ENCODE data around the gene PIM1.
A peak's percentile ranks its signal among the peaks of the same experiment; 100 is the strongest.

The PIM1 gene

DNA sequence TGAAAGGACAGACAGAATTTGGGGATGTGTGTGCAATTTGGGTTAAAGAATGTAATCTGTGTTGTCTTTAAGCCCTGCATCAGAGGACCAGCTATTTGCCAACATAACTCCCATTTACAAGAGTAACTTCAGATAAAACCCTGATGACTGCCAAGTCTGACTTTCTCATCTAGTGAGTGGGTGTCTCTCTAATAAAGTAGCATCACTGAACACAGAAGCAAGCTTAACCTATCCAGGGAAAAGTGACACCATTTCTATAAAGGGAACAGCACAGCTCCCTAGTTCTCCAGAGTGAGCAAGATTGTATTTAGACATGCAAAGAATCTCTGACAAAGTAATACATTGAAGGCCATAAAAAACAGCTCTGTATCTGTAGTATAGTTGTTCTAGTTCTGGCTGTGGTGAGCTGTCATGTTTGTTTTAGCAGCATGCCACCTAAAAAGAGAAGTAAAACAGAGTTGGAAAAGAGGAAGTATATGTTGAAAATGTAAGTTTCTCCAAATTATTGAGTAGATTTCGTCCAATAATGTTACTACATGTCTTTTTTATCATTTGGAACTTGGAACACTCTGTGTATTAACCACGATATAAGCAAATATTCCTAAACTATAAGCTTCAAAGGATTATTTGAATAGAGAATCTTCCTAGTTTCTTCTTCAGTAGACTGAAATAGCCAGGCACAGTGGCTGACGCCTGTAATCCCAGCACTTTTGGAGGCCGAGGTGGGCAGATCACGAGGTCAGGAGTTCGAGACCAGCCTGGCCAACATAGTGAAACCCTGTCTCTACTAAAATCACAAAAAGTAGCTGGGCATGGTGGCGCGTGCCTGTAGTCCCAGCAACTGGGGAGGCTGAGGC, 8.8 kb upstream of the PIM1 start:
- H3K4me3 ChIP-seq (ENCODE audit: control insufficient read depth, low read depth, low read length) = no peak overlapping the region
- TF ChIP-seq, protein P1, sequence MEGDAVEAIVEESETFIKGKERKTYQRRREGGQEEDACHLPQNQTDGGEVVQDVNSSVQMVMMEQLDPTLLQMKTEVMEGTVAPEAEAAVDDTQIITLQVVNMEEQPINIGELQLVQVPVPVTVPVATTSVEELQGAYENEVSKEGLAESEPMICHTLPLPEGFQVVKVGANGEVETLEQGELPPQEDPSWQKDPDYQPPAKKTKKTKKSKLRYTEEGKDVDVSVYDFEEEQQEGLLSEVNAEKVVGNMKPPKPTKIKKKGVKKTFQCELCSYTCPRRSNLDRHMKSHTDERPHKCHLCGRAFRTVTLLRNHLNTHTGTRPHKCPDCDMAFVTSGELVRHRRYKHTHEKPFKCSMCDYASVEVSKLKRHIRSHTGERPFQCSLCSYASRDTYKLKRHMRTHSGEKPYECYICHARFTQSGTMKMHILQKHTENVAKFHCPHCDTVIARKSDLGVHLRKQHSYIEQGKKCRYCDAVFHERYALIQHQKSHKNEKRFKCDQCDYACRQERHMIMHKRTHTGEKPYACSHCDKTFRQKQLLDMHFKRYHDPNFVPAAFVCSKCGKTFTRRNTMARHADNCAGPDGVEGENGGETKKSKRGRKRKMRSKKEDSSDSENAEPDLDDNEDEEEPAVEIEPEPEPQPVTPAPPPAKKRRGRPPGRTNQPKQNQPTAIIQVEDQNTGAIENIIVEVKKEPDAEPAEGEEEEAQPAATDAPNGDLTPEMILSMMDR (conservative IDR thresholded peaks at IDR 0.05; ENCODE audit: control insufficient read depth, insufficient read depth, low read depth, low read length) = no peak
- peak; percentile 77 for DNase-seq (ENCODE audit: low read depth)

DNA sequence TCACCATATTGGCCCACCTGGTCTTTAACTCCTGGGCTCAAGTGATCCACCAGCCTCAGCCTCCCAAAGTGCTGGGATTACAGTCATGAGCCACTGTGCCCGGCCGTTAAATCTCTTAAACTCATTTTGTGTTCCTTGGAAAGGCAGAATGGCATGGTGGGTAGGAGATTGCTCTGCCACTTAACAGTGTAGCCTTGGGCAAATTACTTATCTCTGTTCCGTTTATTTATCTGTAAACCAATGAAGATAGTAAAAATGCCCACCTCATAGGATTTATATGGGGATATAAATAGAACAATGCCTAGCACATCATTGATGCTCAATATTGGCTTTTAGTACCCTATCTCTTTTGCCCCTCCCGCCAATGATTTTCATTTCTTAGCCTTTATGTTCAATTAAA, 7.2 kb upstream of the PIM1 start:
- TF ChIP-seq, protein P1 (conservative IDR thresholded peaks at IDR 0.05; ENCODE audit: control insufficient read depth, insufficient read depth, low read depth, low read length) = no peak
- no peak for DNase-seq (ENCODE audit: low read depth)

DNA sequence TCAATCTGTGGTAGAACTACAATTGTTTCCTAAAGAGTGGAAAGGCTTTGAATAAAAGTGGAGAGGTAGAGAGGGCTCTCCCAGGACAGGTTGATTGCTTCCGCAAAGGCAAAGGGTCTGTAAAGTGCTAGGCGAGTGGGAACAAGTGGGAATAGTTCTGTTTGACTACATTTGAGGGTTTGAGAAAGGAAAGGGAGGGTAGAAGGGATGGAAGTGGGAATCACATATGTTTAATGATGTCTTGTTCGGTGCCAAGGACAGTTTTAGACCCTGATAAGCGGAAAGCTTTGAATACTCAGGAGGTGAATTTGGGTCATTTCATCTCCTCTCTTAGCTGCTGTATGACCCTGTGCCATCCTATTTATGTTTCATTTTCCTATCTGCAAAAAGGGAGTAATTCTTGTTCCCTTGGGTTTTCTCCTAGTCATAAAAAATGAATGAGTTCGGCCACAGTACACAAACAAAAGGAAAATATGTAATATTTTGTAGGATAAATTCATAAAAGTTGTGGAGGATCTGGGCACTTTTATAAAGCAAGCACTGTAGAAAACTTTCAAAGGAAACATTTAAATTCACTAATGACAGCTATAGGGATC, 1.7 kb upstream of the PIM1 start:
- H3K4me3 ChIP-seq (ENCODE audit: control insufficient read depth, low read depth, low read length) = no peak overlapping the region
- DNase-seq (ENCODE audit: low read depth) = no peak
- TF ChIP-seq, protein P1 (conservative IDR thresholded peaks at IDR 0.05; ENCODE audit: control insufficient read depth, insufficient read depth, low read depth, low read length) = no peak

More for the DNA sequence above, 7.2 kb upstream of the PIM1 start:
- no peak overlapping the region for H3K4me3 ChIP-seq (ENCODE audit: control insufficient read depth, low read depth, low read length)

DNA sequence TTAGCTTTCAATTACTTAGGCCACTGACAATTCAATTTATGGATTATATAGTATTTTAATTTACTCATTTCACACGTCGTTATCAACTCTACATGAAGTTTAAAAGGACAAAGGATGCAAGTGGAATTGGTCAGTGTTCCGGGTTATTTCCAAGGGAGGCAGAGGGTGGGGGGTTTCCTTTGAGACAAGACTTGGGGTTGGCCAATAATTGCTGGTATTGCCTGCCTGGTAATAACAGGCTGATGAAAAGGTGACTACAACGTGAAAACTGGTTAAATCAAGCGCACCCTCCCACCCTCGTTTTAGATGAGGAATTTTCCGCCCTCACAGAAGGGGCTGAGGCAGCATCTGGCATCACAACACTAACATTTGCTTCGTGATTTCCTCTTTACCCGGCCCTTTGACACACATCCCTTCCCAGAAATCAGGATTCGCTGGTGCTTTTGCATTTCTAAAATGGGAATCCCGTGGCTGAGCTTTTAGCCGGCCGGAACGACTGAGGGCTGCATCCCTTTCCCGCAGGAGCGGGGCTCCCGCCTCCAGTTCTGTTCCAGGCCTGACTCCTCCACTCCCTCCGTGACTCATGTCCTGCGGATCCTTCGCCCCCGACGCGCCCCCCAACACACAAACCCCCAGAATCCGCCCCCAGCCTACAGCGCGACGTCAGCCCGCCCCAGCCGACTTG, 999 bp upstream of the PIM1 start:
- TF ChIP-seq, protein P1 (conservative IDR thresholded peaks at IDR 0.05; ENCODE audit: control insufficient read depth, insufficient read depth, low read depth, low read length) = no peak
- no peak for DNase-seq (ENCODE audit: low read depth)
- H3K4me3 ChIP-seq (ENCODE audit: control insufficient read depth, low read depth, low read length) = peak overlapping the region; percentile 48

DNA sequence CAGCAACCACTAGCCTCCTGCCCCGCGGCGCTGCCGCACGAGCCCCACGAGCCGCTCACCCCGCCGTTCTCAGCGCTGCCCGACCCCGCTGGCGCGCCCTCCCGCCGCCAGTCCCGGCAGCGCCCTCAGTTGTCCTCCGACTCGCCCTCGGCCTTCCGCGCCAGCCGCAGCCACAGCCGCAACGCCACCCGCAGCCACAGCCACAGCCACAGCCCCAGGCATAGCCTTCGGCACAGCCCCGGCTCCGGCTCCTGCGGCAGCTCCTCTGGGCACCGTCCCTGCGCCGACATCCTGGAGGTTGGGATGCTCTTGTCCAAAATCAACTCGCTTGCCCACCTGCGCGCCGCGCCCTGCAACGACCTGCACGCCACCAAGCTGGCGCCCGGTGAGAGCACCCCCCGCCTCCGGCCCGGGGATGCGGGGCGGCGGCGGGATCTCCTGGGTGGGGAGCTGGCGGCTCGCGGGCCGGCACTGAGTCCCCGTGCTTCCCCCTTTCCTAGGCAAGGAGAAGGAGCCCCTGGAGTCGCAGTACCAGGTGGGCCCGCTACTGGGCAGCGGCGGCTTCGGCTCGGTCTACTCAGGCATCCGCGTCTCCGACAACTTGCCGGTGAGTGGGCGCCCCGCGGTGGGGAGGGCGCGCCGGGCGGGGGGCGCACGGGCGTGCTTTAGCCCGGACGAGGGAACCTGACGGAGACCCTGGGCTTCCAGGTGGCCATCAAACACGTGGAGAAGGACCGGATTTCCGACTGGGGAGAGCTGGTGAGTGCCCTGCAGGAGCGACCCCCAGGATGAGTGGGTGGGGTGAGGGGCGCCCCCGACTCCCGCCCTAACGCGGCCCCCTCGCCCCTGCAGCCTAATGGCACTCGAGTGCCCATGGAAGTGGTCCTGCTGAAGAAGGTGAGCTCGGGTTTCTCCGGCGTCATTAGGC, 585 bp downstream of the PIM1 start:
- TF ChIP-seq, protein P1 (conservative IDR thresholded peaks at IDR 0.05; ENCODE audit: control insufficient read depth, insufficient read depth, low read depth, low read length) = no peak

More for the DNA sequence above, 585 bp downstream of the PIM1 start:
- H3K4me3 ChIP-seq (ENCODE audit: control insufficient read depth, low read depth, low read length) = peak overlapping the region; percentile 80
- DNase-seq (ENCODE audit: low read depth) = no peak

Data from fibroblast of mammary gland (primary cell).